CD14-positive monocyte (primary cell): ENCODE data around the gene KNG1. TPM values are rescaled to one million over a fixed set of nuclear protein-coding genes. Genes with fewer than 3 reads are reported as not detected.

Experiments
- DNase-seq, 3 donors: peaks; one replicate each; pipeline ENCODE4 v3.0.0-alpha.2; 2011 to 2022
- H2AFZ ChIP-seq: 2 replicates; pipeline ENCODE4 v1.6.0; 2012; ENCODE audit warnings: mild to moderate bottlenecking, low read depth, low read length, inconsistent platforms; ENCODE audit not compliant: insufficient read depth, poor library complexity, severe bottlenecking
- H3K27ac ChIP-seq, 2 donors: 1 replicate in 1 of 2; 2 replicates in 1 of 2; pipeline ENCODE4 v1.5.1; 2012 to 2013; ENCODE audit warnings: low read length in 2 of 2, control low read depth in 1 of 2, inconsistent platforms in 1 of 2, low read depth in 1 of 2, mild to moderate bottlenecking in 1 of 2
- H3K27me3 ChIP-seq, 2 donors: one replicate each; pipeline versions ENCODE4 v1.6.0 to v1.6.1; 2011 to 2013; ENCODE audit warnings: low read length in 2 of 2; ENCODE audit not compliant: control insufficient read depth in 2 of 2, insufficient read depth in 2 of 2
- H3K36me3 ChIP-seq, 2 donors: replicated peaks in 1 of 2; 1 replicate in 1 of 2; 2 replicates in 1 of 2; pipeline versions ENCODE4 v1.5.1 to v1.6.1; 2012 to 2013; ENCODE audit warnings: low read length in 2 of 2, control low read depth in 1 of 2, inconsistent platforms in 1 of 2, mild to moderate bottlenecking in 1 of 2; ENCODE audit not compliant: insufficient read depth in 2 of 2, control insufficient read depth in 1 of 2
- H3K4me1 ChIP-seq, 2 donors: 1 replicate in 1 of 2; 2 replicates in 1 of 2; pipeline versions ENCODE4 v1.5.1 to v1.6.1; 2012 to 2013; ENCODE audit warnings: low read length in 2 of 2, control low read depth in 1 of 2, inconsistent platforms in 1 of 2, mild to moderate bottlenecking in 1 of 2, moderate library complexity in 1 of 2; ENCODE audit not compliant: insufficient read depth in 2 of 2, control insufficient read depth in 1 of 2
- H3K4me2 ChIP-seq: replicated peaks from 2 replicates; pipeline ENCODE3; 2012; ENCODE audit warnings: low read length, moderate library complexity, mild to moderate bottlenecking; ENCODE audit not compliant: poor library complexity, severe bottlenecking; ENCODE audit errors: extremely low read depth
- H3K4me3 ChIP-seq, 3 experiments: fragments of 200-600 bp in 1 of 3; sonication (generic) in 1 of 3; replicated peaks in 1 of 3; 1 replicate in 2 of 3; 2 replicates in 1 of 3; pipeline ENCODE4 v1.5.1; 2011 to 2013; ENCODE audit warnings: low read length in 3 of 3, mild to moderate bottlenecking in 3 of 3, control low read depth in 2 of 3, low read depth in 2 of 3, inconsistent platforms in 1 of 3, moderate library complexity in 1 of 3
- H3K79me2 ChIP-seq: 2 replicates; pipeline ENCODE4 v1.6.0; 2012; ENCODE audit warnings: mild to moderate bottlenecking, control low read depth, inconsistent platforms, low read length, moderate library complexity; ENCODE audit not compliant: insufficient read depth
- H3K9ac ChIP-seq: 2 replicates; pipeline ENCODE4 v1.6.0; 2017; ENCODE audit warnings: low read length, mild to moderate bottlenecking; ENCODE audit not compliant: insufficient read depth, poor library complexity, severe bottlenecking
- H3K9me3 ChIP-seq, 2 donors: replicated peaks in 1 of 2; 1 replicate in 1 of 2; 2 replicates in 1 of 2; pipeline versions ENCODE4 v1.5.1 to v1.6.1; 2012 to 2013; ENCODE audit warnings: low read length in 2 of 2, control low read depth in 1 of 2; ENCODE audit not compliant: control insufficient read depth in 1 of 2, insufficient read depth in 1 of 2
- H4K20me1 ChIP-seq: 2 replicates; pipeline ENCODE4 v1.6.0; 2012; ENCODE audit warnings: mild to moderate bottlenecking, low read length, control low read depth, moderate library complexity; ENCODE audit not compliant: insufficient read depth
- H3K27ac Mint-ChIP-seq, 7 donors: one replicate each; pipeline ENCODE4 v1.8.0; 2020; ENCODE audit warnings: mild to moderate bottlenecking in 7 of 7, mixed read lengths in 7 of 7, moderate library complexity in 6 of 7, inconsistent platforms in 2 of 7
- H3K27me3 Mint-ChIP-seq, 3 donors: one replicate each; pipeline ENCODE4 v1.8.0; 2021 to 2022; ENCODE audit warnings: low read depth in 3 of 3, mild to moderate bottlenecking in 3 of 3, mixed read lengths in 3 of 3, moderate library complexity in 3 of 3, inconsistent platforms in 1 of 3
- H3K36me3 Mint-ChIP-seq, 2 donors: one replicate each; pipeline ENCODE4 v1.8.0; 2020; ENCODE audit warnings: mixed read lengths in 2 of 2, inconsistent platforms in 1 of 2, mild to moderate bottlenecking in 1 of 2
- H3K4me1 Mint-ChIP-seq: one replicate; pipeline ENCODE4 v1.8.0; 2020; ENCODE audit warnings: mild to moderate bottlenecking, mixed read lengths
- H3K4me3 Mint-ChIP-seq, 2 donors: one replicate each; pipeline ENCODE4 v1.8.0; 2020; ENCODE audit warnings: mild to moderate bottlenecking in 2 of 2, mixed read lengths in 2 of 2, moderate library complexity in 1 of 2
- H3K9me3 Mint-ChIP-seq, 7 donors: one replicate each; pipeline ENCODE4 v1.8.0; 2020 to 2022; ENCODE audit warnings: mixed read lengths in 7 of 7, mild to moderate bottlenecking in 6 of 7, moderate library complexity in 6 of 7, inconsistent platforms in 2 of 7
- CTCF ChIP-seq: fragments of 200-600 bp; IDR thresholded peaks from one replicate; pipeline ENCODE4 v1.8.0; 2022; ENCODE audit warnings: antibody characterized with exemption, mild to moderate bottlenecking
- WGBS: methylation state at CpG from one replicate; pipeline ENCODE4 v1.1.5; 2013; ENCODE audit warnings: missing lambda C conversion rate; ENCODE audit not compliant: insufficient coverage; 5-methylcytosine and 5-hydroxymethylcytosine counted together
- intact Hi-C, 2 donors: fragments of 100-400 bp; cut with micrococcal nuclease; formaldehyde crosslinking; loops; one replicate each; pipeline versions ENCODE4 v1.15.0 to v1.15.1; 2023
- polyA plus RNA-seq, 3 donors: library from polyadenylated mRNA; depleted of rRNA in 1 of 3; unstranded in 2 of 3; stranded (reverse) in 1 of 3; fragments of 300-500 nt in 2 of 3; fragments of >200 nt in 1 of 3; fragmentation: Illumina TruSeq in 2 of 3; gene quantifications; 1 replicate in 2 of 3; 2 replicates in 1 of 3; pipeline ENCODE4 v1.2.3, GENCODE V29; 2012 to 2021

KNG1 gene
- polyA plus RNA-seq, 3 donors, result not detected

- intact Hi-C loops, result loop anchor here (5.0 to 10.0 kb wide), 4 partner anchors 44 to 848 kb away; partner anchors contain the start of genes DNAJB11 (in 1 of the 2), RPL39L (in 1 of the 2) and TRA2B (in 1 of the 2)
- Histone ChIP-seq H3K4me2 (peak within 1 kb of the TSS; percentile 81), H3K9ac (peak within 1 kb of the TSS; percentile 95), H2AFZ (peak within 1 kb of the TSS; percentile 80), H3K79me2 (peaks cover 49% of the 10 kb centered on the region), H3K4me3 (peak within 1 kb of the TSS; percentile 88 to 99 (median 93)), H4K20me1 (peaks cover 47% of the 10 kb centered on the region), H3K27me3 (no peaks in the 10 kb centered on the region), H3K36me3 (peaks cover 38 to 39% of the 10 kb centered on the region in 2 donors), H3K4me1 (peaks cover 20 to 39% of the 10 kb centered on the region in 2 donors), H3K27ac (peak within 1 kb of the TSS; percentile 95 to 99), H3K9me3 (no peaks in the 10 kb centered on the region)
- DNase-seq, result peak; percentile 86 to 95 (median 89)
- no peak for TF ChIP-seq CTCF
- Mint-ChIP-seq H3K36me3 (peaks cover 38 to 42% of the 10 kb centered on the region in 2 donors), H3K4me1 (peaks cover 29% of the 10 kb centered on the region), H3K4me3 (peak within 1 kb of the TSS; percentile 98 to 99), H3K27me3 (peaks cover 0 to 5% (median 2%) of the 10 kb centered on the region in 3 donors), H3K9me3 (peaks cover 0 to 5% (median 0%) of the 10 kb centered on the region in 7 donors), H3K27ac (peak within 1 kb of the TSS; percentile 96 to 100 (median 99))
- under 1% methylated on average over 59 of the region's 60 CpGs for WGBS
Measured at GRCh38 chr3:186783058-186783730, 66.0 kb downstream of the KNG1 start, which contains the start of gene EIF4A2. Gene EIF4A2 (plus strand): TSS chr3:186783577. CDS start chr3:186783611, 34 bp downstream.

- H3K36me3 Mint-ChIP-seq, result peaks cover 45 to 49% of the 10 kb centered on the region in 2 donors
- intact Hi-C loops, result loop anchor here (5.0 to 10.0 kb wide), 4 partner anchors 43 to 849 kb away; partner anchors contain the start of genes DNAJB11 (in 1 of the 2), RPL39L (in 1 of the 2) and TRA2B (in 1 of the 2)
Measured at GRCh38 chr3:186783731-186784515, 66.8 kb downstream of the KNG1 start.

More at GRCh38 chr3:186783731-186784515, 66.8 kb downstream of the KNG1 start:
- H3K9me3 ChIP-seq, result no peaks in the 10 kb centered on the region
- H3K4me1 Mint-ChIP-seq, result peaks cover 30% of the 10 kb centered on the region
- peak overlapping the region; percentile 80 for H2AFZ ChIP-seq
- under 1% methylated on average over 45 of the region's 56 CpGs for WGBS
- DNase-seq, result peak; percentile 67 to 79 (median 76)
- peaks cover 54% of the 10 kb centered on the region for H3K79me2 ChIP-seq
- H3K9me3 Mint-ChIP-seq, result peaks cover 0 to 5% (median 0%) of the 10 kb centered on the region in 7 donors
- H3K36me3 ChIP-seq, result peaks cover 45 to 46% of the 10 kb centered on the region in 2 donors
- TF ChIP-seq CTCF, result no peak
- peak overlapping the region; percentile 95 to 99 for H3K27ac ChIP-seq
- peak overlapping the region; percentile 81 for H3K4me2 ChIP-seq
- peak overlapping the region; percentile 98 to 99 for H3K4me3 Mint-ChIP-seq
- peak overlapping the region; percentile 96 to 100 (median 99) for H3K27ac Mint-ChIP-seq
- peak overlapping the region; percentile 88 to 99 (median 93) for H3K4me3 ChIP-seq
- H3K4me1 ChIP-seq, result peaks cover 20 to 39% of the 10 kb centered on the region in 2 donors
- no peaks in the 10 kb centered on the region for H3K27me3 ChIP-seq
- H4K20me1 ChIP-seq, result peaks cover 55% of the 10 kb centered on the region
- peak overlapping the region; percentile 95 for H3K9ac ChIP-seq
- peaks cover 0 to 5% (median 2%) of the 10 kb centered on the region in 3 donors for H3K27me3 Mint-ChIP-seq
